ENCODE measurements around the gene LCN6.

DNA sequence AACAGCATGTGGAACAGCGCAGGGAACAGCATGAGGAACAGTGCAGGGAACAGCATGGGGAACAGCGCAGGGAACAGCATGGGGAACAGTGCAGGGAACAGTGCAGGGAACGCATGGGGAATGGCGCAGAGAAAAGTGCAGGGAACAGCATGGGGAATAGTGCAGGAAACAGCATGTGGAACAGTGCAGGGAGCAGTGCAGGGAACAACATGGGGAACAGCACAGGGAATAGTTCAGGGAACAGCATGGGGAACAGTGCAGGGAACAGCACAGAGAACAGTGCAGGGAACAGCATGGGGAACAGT lies 7.8 kb upstream of the LCN6 start:
- TF ChIP-seq CTCF (IDR thresholded peaks at IDR 0.05) (no peak), POLR2A (IDR thresholded peaks at IDR 0.05) (no peak)
